Aorta (tissue), 5 donors: ENCODE data around the gene MRGPRD. TPM values are rescaled to one million over a fixed set of nuclear protein-coding genes. Genes with fewer than 3 reads are reported as not detected.

ENCODE experiments used
- ATAC-seq: fragments of 200-7000 bp; cut with Tn5 transposase; one replicate; pipeline ENCODE4 v1.9.1; 2022; ENCODE audit warnings: moderate library complexity; ENCODE audit not compliant: low FRiP score
- DNase-seq, 2 donors: peaks; one replicate each; pipeline ENCODE4 v3.0.0-alpha.2; 2020
- H3K27ac ChIP-seq, 2 donors: one replicate each; pipeline ENCODE4 v1.5.1; 2013; ENCODE audit warnings: low read length in 2 of 2, mild to moderate bottlenecking in 2 of 2, moderate library complexity in 2 of 2, control low read depth in 1 of 2, inconsistent platforms in 1 of 2, low read depth in 1 of 2
- H3K27me3 ChIP-seq, 2 donors: one replicate each; pipeline ENCODE4 v1.6.1; 2013; ENCODE audit warnings: control low read depth in 1 of 2, low read length in 1 of 2, mild to moderate bottlenecking in 1 of 2, moderate library complexity in 1 of 2; ENCODE audit not compliant: insufficient read depth in 2 of 2, control insufficient read depth in 1 of 2
- H3K36me3 ChIP-seq, 2 donors: one replicate each; pipeline ENCODE4 v1.6.1; 2013; ENCODE audit warnings: control low read depth in 1 of 2, low read length in 1 of 2, mild to moderate bottlenecking in 1 of 2; ENCODE audit not compliant: insufficient read depth in 2 of 2, control insufficient read depth in 1 of 2
- H3K4me1 ChIP-seq, 2 donors: one replicate each; pipeline ENCODE4 v1.6.1; 2013; ENCODE audit warnings: low read length in 2 of 2, control low read depth in 1 of 2, mild to moderate bottlenecking in 1 of 2, moderate library complexity in 1 of 2; ENCODE audit not compliant: insufficient read depth in 2 of 2, control insufficient read depth in 1 of 2
- H3K4me3 ChIP-seq, 2 donors: one replicate each; pipeline ENCODE4 v1.5.1; 2013; ENCODE audit warnings: low read length in 2 of 2, control low read depth in 1 of 2, mild to moderate bottlenecking in 1 of 2
- H3K9me3 ChIP-seq: one replicate; pipeline ENCODE4 v1.6.1; 2013; ENCODE audit warnings: mild to moderate bottlenecking, low read length; ENCODE audit not compliant: control insufficient read depth
- WGBS, 2 donors: extraction: QIAGEN DNeasy Blood & Tissue Kit; methylation state at CpG; one replicate each; pipeline ENCODE4 v1.1.7; 2013; 5-methylcytosine and 5-hydroxymethylcytosine counted together
- intact Hi-C, 2 donors: fragments of 100-400 bp; cut with DNase I; formaldehyde crosslinking; loops; one replicate each; pipeline versions ENCODE4 v1.14.2 to v1.15.0; 2022
- polyA plus RNA-seq, 2 donors: library from polyadenylated mRNA; stranded (reverse); fragments of 200-250 nt; gene quantifications; one replicate each; pipeline ENCODE4 v1.2.3, GENCODE V29; 2013
- total RNA-seq, 2 donors: library from RNA; stranded (reverse); fragmentation: NEBNext Ultra II Directional; extraction: Animal tissue kit (Norgen Biotek cat#: 25700); gene quantifications; one replicate each; pipeline ENCODE4 v1.2.1, GENCODE V29; 2021
- donor health status: healthy with polysubstance abuse.
- donor health status: Bipolar disorder and iron deficiency.
- donor health status: DM: no; HTN: no; CAD: no.
- donor health status: DM: no; HTN: no; CAD: no.
- donor health status: DM: yes; HTN: yes; CAD: no.

The MRGPRD gene
- total and polyA plus RNA-seq, 4 donors = 0.49 TPM; not detected in 3

DNA sequence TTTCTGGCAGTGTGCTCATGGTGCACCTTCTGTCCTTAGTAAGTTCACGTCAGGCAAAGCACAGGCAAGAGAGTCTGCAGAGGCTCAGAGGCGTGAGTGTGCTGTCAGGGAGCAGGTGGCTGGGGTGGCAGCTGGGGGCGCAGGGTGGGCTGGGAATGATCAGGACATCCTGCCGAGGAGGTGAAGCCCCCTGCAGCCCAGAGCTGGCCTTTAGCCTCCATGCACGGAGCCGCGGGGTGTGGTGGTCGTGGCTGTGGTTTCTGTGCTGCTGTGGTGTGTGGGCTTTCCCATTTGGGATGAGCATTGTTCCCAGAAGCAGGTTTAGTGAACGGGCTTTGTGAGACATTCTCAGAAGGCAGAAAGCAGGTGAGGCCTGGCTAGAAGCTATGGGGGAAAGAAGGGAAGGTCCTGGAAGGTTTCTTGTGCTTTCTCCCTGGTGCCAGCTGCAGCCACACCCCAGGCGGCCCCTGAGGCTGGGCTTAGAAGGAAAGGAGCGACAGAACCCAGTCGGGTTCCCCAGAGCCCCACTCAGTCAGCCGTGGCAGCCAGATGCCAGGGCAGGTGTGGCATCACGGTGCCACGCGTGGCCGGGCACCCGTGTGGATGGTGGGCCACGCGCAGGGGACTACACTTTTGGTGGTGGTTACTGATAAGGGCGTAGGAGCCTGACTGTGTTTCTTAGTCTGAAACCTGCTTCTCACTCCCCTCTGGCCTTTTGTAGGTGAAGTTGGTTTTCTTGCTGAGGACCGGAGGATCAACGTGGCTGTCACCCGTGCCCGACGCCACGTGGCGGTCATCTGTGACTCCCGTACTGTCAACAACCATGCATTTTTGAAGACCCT, 45.0 kb downstream of the MRGPRD start:
- H3K36me3 ChIP-seq = peaks cover 0 to 6% of the 10 kb centered on the region in 2 donors
- no peak overlapping the region for H3K27ac ChIP-seq
- H3K4me3 ChIP-seq = no peak overlapping the region
- no peaks in the 10 kb centered on the region for H3K4me1 ChIP-seq
- WGBS, 2 donors = 93% methylated on average over 29 of the region's 29 CpGs
- H3K9me3 ChIP-seq = no peaks in the 10 kb centered on the region
- no peaks in the 10 kb centered on the region for H3K27me3 ChIP-seq
- intact Hi-C loops = no loop called here
- DNase-seq (no peak), ATAC-seq (no peak)

DNA sequence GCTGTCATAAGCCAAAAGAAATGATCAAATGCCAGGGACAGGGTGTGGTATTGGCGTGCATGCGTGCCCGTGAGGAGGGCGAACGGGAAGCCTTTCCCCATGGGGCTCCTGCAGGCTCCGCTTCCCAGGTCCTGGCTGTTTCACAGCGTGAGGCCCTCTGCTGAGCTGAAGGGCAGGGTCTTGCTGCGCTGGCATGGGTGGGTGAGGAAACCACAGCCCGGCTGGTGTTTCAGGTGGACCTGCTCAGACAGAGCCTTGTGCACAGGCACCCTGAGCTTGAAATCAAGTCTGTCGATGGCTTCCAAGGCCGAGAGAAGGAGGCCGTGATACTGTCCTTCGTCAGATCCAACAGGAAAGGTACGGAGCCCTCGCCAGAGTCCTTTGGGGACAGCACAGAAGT, 45.7 kb downstream of the MRGPRD start:
- Histone ChIP-seq H3K4me3 (no peak overlapping the region), H3K36me3 (peaks cover 0 to 6% of the 10 kb centered on the region in 2 donors), H3K4me1 (no peaks in the 10 kb centered on the region), H3K9me3 (no peaks in the 10 kb centered on the region), H3K27ac (no peak overlapping the region), H3K27me3 (no peaks in the 10 kb centered on the region)
- intact Hi-C loops = no loop called here
- WGBS, 2 donors = 92% methylated on average over 15 of the region's 15 CpGs
- DNase-seq (no peak), ATAC-seq (no peak)

DNA sequence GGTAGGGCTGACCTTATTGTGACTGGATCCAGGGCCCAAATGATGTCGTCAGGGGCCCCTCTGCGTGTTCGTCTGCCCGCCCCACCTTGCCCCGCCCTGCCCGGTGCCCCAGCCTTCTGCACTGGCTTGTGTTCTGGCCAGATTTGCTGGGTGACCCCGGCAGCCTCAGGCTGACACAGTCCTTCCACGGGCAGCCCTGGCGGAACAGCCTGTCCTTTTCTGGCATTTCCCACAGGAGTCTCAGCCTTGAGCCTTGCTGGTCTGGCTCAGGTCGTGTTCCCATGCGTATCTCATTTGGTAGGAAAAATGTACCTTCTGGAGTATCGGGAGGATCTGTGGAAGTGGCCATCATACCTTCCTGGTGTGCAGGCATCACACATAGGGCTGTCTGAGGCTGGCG, 46.1 kb downstream of the MRGPRD start:
- H3K9me3 ChIP-seq = no peaks in the 10 kb centered on the region
- H3K36me3 ChIP-seq = peaks cover 0 to 6% of the 10 kb centered on the region in 2 donors
- no peak overlapping the region for H3K4me3 ChIP-seq
- DNase-seq = no peak
- H3K4me1 ChIP-seq = no peaks in the 10 kb centered on the region
- H3K27me3 ChIP-seq = no peaks in the 10 kb centered on the region
- H3K27ac ChIP-seq = no peak overlapping the region
- WGBS, 2 donors = 90 to 97% methylated on average over 13 of the region's 13 CpGs
- ATAC-seq = no peak
- intact Hi-C loops = no loop called here

DNA sequence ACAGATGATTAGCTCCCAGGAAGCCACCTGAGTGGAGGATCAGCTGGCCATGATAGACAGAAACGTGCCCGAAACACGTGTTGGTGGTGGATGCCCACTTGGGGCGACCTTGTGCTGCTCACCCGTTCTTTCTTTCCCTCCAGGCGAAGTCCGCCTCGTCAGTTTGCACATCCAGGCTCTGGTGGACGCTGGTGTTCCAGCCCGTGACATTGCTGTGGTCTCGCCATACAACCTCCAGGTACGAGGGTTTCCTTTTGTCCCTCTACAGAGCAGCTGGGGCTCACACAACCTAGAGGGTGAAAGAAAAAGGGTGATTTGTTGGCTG, 46.5 kb downstream of the MRGPRD start:
- no peak overlapping the region for H3K27ac ChIP-seq
- H3K9me3 ChIP-seq = no peaks in the 10 kb centered on the region
- no peaks in the 10 kb centered on the region for H3K4me1 ChIP-seq
- H3K4me3 ChIP-seq = no peak overlapping the region
- H3K27me3 ChIP-seq = no peaks in the 10 kb centered on the region
- intact Hi-C loops = no loop called here
- no peak for ATAC-seq
- DNase-seq = no peak
- peaks cover 0 to 8% of the 10 kb centered on the region in 2 donors for H3K36me3 ChIP-seq
- WGBS, 2 donors = 92% methylated on average over 12 of the region's 12 CpGs

DNA sequence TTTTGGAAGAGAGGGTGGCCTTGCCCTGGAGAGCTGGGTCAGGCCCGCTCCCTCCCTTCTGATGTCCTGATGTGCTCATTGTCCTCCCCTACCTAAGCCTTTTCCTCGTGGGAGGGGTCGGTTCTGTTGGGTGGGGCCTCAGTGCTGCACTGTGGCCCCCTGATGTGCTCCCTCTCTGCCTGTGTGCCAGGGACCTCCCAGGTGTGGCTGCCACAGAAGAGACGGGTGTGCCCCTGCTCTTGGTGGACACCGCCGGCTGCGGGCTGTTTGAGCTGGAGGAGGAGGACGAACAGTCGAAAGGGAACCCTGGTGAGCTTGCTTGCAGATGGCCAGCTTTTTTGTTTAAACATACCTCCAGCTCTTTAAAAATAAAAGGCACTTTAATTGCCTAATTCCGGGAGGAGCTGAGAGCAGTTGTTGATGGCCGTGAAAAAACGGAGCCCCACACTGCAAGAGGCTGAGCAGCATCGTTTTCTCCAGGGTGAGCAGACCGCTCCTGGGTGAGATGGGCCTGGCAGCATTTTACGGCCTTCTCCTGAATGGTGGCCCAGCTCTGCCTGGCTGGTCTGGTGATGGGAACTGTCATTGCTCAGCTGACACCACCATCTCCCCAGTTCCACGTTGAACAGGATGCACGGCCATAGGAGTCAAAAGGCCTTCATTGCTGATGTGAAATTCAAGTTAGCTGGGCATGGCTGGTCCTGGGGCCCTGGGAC, 47.0 kb downstream of the MRGPRD start:
- Histone ChIP-seq H3K27ac (no peak overlapping the region), H3K4me3 (no peak overlapping the region), H3K9me3 (no peaks in the 10 kb centered on the region), H3K27me3 (no peaks in the 10 kb centered on the region), H3K36me3 (peaks cover 0 to 12% of the 10 kb centered on the region in 2 donors), H3K4me1 (no peaks in the 10 kb centered on the region)
- intact Hi-C loops = no loop called here
- no peak for ATAC-seq
- WGBS, 2 donors = 88 to 91% methylated on average over 17 of the region's 17 CpGs
- DNase-seq = no peak

DNA sequence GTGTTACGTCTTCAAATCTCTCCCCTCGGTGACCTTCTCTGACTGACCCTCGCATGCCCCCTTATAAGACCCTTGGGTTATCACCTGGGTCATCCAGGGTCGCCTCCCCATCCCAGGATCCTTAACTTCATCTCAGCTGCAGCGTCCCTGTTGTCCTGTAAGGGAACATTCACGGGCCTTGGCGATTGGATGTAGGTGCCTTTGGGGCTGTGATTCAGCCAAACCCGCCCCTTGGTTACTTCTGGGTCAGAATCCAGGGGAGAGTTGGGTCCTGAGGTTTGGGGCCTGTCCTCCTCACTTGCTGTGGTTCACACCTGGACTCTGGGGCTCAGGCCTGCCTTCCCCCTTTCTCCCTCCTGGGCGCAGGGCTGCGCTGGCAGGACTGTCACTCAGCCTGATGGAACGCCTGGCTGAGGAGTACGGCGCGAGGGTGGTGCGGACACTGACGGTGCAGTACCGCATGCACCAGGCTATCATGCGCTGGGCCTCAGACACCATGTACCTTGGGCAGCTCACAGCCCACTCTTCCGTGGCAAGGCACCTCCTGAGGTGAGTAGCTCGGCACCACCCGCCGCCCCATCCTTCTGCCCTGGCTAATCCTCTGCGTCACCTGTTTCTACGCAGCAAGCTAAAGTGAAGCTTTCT, 47.7 kb downstream of the MRGPRD start:
- intact Hi-C loops = no loop called here
- Histone ChIP-seq H3K4me3 (no peak overlapping the region), H3K36me3 (peaks cover 0 to 12% of the 10 kb centered on the region in 2 donors), H3K4me1 (no peaks in the 10 kb centered on the region), H3K9me3 (no peaks in the 10 kb centered on the region), H3K27ac (no peak overlapping the region), H3K27me3 (no peaks in the 10 kb centered on the region)
- WGBS, 2 donors = 95% methylated on average over 24 of the region's 24 CpGs
- DNase-seq (no peak), ATAC-seq (no peak)

DNA sequence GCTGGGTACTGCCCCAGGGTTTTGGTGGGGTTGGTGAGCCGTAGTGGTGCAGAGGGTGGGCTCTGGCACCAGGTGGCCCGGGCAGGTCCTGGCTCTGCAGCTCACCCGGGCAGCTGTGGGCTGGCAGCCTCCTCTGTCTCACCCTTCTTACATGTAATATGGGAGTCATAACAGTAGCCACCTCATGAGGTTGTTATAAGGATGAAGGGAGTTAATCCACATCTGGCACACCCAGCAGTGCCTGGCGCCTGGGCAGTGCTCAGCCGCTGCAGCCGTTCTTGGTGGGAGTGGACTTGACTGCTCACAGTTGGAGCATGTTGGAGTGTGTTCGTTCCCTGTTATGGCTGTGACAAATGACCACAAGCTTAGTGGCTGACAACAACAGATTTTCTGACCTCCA, 48.4 kb downstream of the MRGPRD start:
- ATAC-seq (no peak), DNase-seq (no peak)
- no peak overlapping the region for H3K4me3 ChIP-seq
- H3K4me1 ChIP-seq = no peaks in the 10 kb centered on the region
- intact Hi-C loops = no loop called here
- H3K9me3 ChIP-seq = no peaks in the 10 kb centered on the region
- H3K27me3 ChIP-seq = no peaks in the 10 kb centered on the region
- 84 to 85% methylated on average over 7 of the region's 7 CpGs for WGBS, 2 donors
- no peak overlapping the region for H3K27ac ChIP-seq
- peaks cover 0 to 10% of the 10 kb centered on the region in 2 donors for H3K36me3 ChIP-seq

DNA sequence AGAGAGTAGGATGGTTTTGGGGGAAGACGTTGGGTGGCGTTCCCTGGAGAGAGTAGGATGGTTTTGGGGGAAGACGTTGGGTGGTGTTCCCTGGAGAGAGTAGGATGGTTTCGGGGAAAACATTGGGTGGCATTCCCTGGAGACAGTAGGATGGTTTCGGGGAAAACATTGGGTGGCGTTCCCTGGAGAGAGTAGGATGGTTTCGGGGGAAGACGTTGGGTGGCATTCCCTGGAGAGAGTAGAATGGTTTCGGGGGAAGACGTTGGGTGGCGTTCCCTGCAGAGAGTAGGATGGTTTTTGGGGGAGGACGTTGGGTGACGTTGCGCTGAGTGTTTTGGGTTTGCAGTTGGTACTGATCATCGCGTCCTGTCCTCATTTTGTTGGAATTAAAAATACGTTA, 48.9 kb downstream of the MRGPRD start:
- Histone ChIP-seq H3K27me3 (no peaks in the 10 kb centered on the region), H3K27ac (no peak overlapping the region), H3K9me3 (no peaks in the 10 kb centered on the region), H3K36me3 (peaks cover 0 to 9% of the 10 kb centered on the region in 2 donors), H3K4me3 (no peak overlapping the region), H3K4me1 (no peaks in the 10 kb centered on the region)
- WGBS, 2 donors = 86 to 89% methylated on average over 17 of the region's 17 CpGs
- intact Hi-C loops = no loop called here
- no peak for DNase-seq
- no peak for ATAC-seq
